ENCODE results near the gene PTPRK.

The PTPRK gene

GRCh38 chr6:128246472-128247260 lies 273.7 kb downstream of the PTPRK start:
- DNase-seq (ENCODE audit: low read depth in 3 of 3), result no peak

- DNase-seq (ENCODE audit: low read depth in 3 of 3), result no peak
Measured at GRCh38 chr6:128244751-128245405, 275.5 kb downstream of the PTPRK start.

GRCh38 chr6:128242765-128243403 lies 277.5 kb downstream of the PTPRK start:
- no peak for DNase-seq (ENCODE audit: low read depth in 3 of 3)

- DNase-seq (ENCODE audit: low read depth in 3 of 3), result no peak
Measured at GRCh38 chr6:128241216-128241615, 279.2 kb downstream of the PTPRK start.

GRCh38 chr6:128240024-128240428 lies 280.4 kb downstream of the PTPRK start:
- no peak for DNase-seq (ENCODE audit: low read depth in 3 of 3)

- no peak for DNase-seq (ENCODE audit: low read depth in 3 of 3)
Measured at GRCh38 chr6:128239146-128239545, 281.3 kb downstream of the PTPRK start.

- no peak for DNase-seq (ENCODE audit: low read depth in 3 of 3)
Measured at GRCh38 chr6:128238225-128238624, 282.2 kb downstream of the PTPRK start.

- DNase-seq (ENCODE audit: low read depth in 3 of 3), result no peak
Measured at GRCh38 chr6:128235556-128235955, 284.8 kb downstream of the PTPRK start.

GRCh38 chr6:128233531-128233930 lies 286.9 kb downstream of the PTPRK start:
- DNase-seq (ENCODE audit: low read depth in 3 of 3), result no peak

GRCh38 chr6:128230267-128230989 lies 290.0 kb downstream of the PTPRK start:
- DNase-seq (ENCODE audit: low read depth in 3 of 3), result no peak

- DNase-seq (ENCODE audit: low read depth in 3 of 3), result no peak
Measured at GRCh38 chr6:128225612-128226011, 294.8 kb downstream of the PTPRK start.

- DNase-seq (ENCODE audit: low read depth in 3 of 3), result no peak
Measured at GRCh38 chr6:128216917-128217316, 303.5 kb downstream of the PTPRK start.

GRCh38 chr6:128209771-128210170 lies 310.6 kb downstream of the PTPRK start:
- no peak for DNase-seq (ENCODE audit: low read depth in 3 of 3)

- DNase-seq (ENCODE audit: low read depth in 3 of 3), result no peak
Measured at GRCh38 chr6:128208851-128209580, 311.4 kb downstream of the PTPRK start.

- no peak for DNase-seq (ENCODE audit: low read depth in 3 of 3)
Measured at GRCh38 chr6:128208078-128208477, 312.3 kb downstream of the PTPRK start.

GRCh38 chr6:128206610-128207426 lies 313.6 kb downstream of the PTPRK start:
- DNase-seq (ENCODE audit: low read depth in 3 of 3), result no peak

- DNase-seq (ENCODE audit: low read depth in 3 of 3), result no peak
Measured at GRCh38 chr6:128204616-128205015, 315.8 kb downstream of the PTPRK start.

GRCh38 chr6:128202169-128202765 lies 318.1 kb downstream of the PTPRK start:
- no peak for DNase-seq (ENCODE audit: low read depth in 3 of 3)

- DNase-seq (ENCODE audit: low read depth in 3 of 3), result no peak
Measured at GRCh38 chr6:128200789-128201188, 319.6 kb downstream of the PTPRK start.

- DNase-seq (ENCODE audit: low read depth in 3 of 3), result no peak
Measured at GRCh38 chr6:128199461-128199860, 320.9 kb downstream of the PTPRK start.
